Liver (tissue), 9 donors: ENCODE results near the gene SFPQ. TPM values are rescaled to one million over a fixed set of nuclear protein-coding genes. Genes with fewer than 3 reads are reported as not detected.

Experiments used
- DNase-seq: peaks from one replicate; pipeline ENCODE4 v3.0.0-alpha.2; 2017; ENCODE audit warnings: low spot score
- H3K27ac ChIP-seq, 2 donors: one replicate each; pipeline ENCODE4 v1.7.0; 2013; ENCODE audit warnings: inconsistent platforms in 2 of 2, low read length in 2 of 2, control low read depth in 1 of 2, low read depth in 1 of 2, mild to moderate bottlenecking in 1 of 2
- H3K27me3 ChIP-seq, 4 donors: one replicate each; pipeline versions ENCODE4 v1.6.1 to v1.7.0; 2013; ENCODE audit warnings: low read length in 3 of 4, inconsistent platforms in 1 of 4, mild to moderate bottlenecking in 1 of 4, moderate library complexity in 1 of 4; ENCODE audit not compliant: control insufficient read depth in 4 of 4, insufficient read depth in 4 of 4
- H3K36me3 ChIP-seq, 4 donors: one replicate each; pipeline versions ENCODE4 v1.6.1 to v1.7.0; 2013; ENCODE audit warnings: low read length in 3 of 4, mild to moderate bottlenecking in 3 of 4, low read depth in 1 of 4, moderate library complexity in 1 of 4; ENCODE audit not compliant: control insufficient read depth in 4 of 4, insufficient read depth in 3 of 4
- H3K4me1 ChIP-seq, 4 donors: one replicate each; pipeline versions ENCODE4 v1.6.1 to v1.7.0; 2013; ENCODE audit warnings: low read length in 3 of 4, mild to moderate bottlenecking in 3 of 4, moderate library complexity in 1 of 4; ENCODE audit not compliant: control insufficient read depth in 4 of 4, insufficient read depth in 4 of 4
- H3K4me3 ChIP-seq, 3 donors: one replicate each; pipeline versions ENCODE4 v1.6.1 to v1.7.0; 2013; ENCODE audit warnings: low read length in 3 of 3, control low read depth in 1 of 3, low read depth in 1 of 3, mild to moderate bottlenecking in 1 of 3
- H3K9ac ChIP-seq, 2 donors: one replicate each; pipeline ENCODE4 v1.7.0; 2013; ENCODE audit warnings: low read length in 2 of 2, mild to moderate bottlenecking in 2 of 2, moderate library complexity in 2 of 2, control low read depth in 1 of 2, low read depth in 1 of 2
- H3K9me3 ChIP-seq, 4 donors: one replicate each; pipeline versions ENCODE4 v1.6.1 to v1.7.0; 2013; ENCODE audit warnings: low read length in 3 of 4; ENCODE audit not compliant: control insufficient read depth in 4 of 4
- EGR1 ChIP-seq, 2 donors: IDR thresholded peaks; 2 replicates each; pipeline ENCODE4 v1.6.1; 2016 to 2018; ENCODE audit warnings: antibody characterized with exemption in 2 of 2, low read depth in 2 of 2
- FOXA1 ChIP-seq: IDR thresholded peaks from 2 replicates; pipeline ENCODE4 v1.6.1; 2016; ENCODE audit warnings: antibody characterized with exemption
- FOXA2 ChIP-seq: IDR thresholded peaks from 2 replicates; pipeline ENCODE4 v1.6.1; 2016; ENCODE audit warnings: antibody characterized with exemption
- GABPA ChIP-seq, 2 donors: IDR thresholded peaks in 1 of 2; conservative IDR thresholded peaks in 1 of 2; 2 replicates each; pipeline ENCODE4 v1.6.1; 2016; ENCODE audit warnings: antibody characterized with exemption in 2 of 2, mild to moderate bottlenecking in 1 of 2, moderate library complexity in 1 of 2
- HNF4A ChIP-seq, 2 donors: conservative IDR thresholded peaks; 2 replicates each; pipeline ENCODE4 v1.6.1; 2016; ENCODE audit warnings: antibody characterized with exemption in 2 of 2, mild to moderate bottlenecking in 2 of 2
- HNF4G ChIP-seq: IDR thresholded peaks from 2 replicates; pipeline ENCODE4 v1.6.1; 2016; ENCODE audit warnings: antibody characterized with exemption
- JUND ChIP-seq, 2 donors: IDR thresholded peaks; 2 replicates each; pipeline ENCODE4 v1.6.1; 2016; ENCODE audit warnings: antibody characterized with exemption in 2 of 2
- MAX ChIP-seq: IDR thresholded peaks from 2 replicates; pipeline ENCODE4 v1.6.1; 2016; ENCODE audit warnings: antibody characterized with exemption
- NR2F2 ChIP-seq: IDR thresholded peaks from 2 replicates; pipeline ENCODE4 v1.6.1; 2016; ENCODE audit warnings: antibody characterized with exemption
- RAD21 ChIP-seq, 2 donors: IDR thresholded peaks; 2 replicates each; pipeline ENCODE4 v1.6.1; 2016; ENCODE audit warnings: antibody characterized with exemption in 2 of 2, mild to moderate bottlenecking in 2 of 2
- RXRA ChIP-seq, 2 donors: IDR thresholded peaks; 2 replicates each; pipeline ENCODE4 v1.6.1; 2017 to 2018; ENCODE audit warnings: antibody characterized with exemption in 2 of 2, mild to moderate bottlenecking in 1 of 2
- SP1 ChIP-seq: IDR thresholded peaks from 2 replicates; pipeline ENCODE4 v1.6.1; 2018; ENCODE audit warnings: antibody characterized with exemption, mild to moderate bottlenecking
- TAF1 ChIP-seq: conservative IDR thresholded peaks from 2 replicates; pipeline ENCODE4 v1.6.1; 2016; ENCODE audit warnings: antibody characterized with exemption, mild to moderate bottlenecking
- YY1 ChIP-seq: IDR thresholded peaks from 2 replicates; pipeline ENCODE4 v1.6.1; 2016; ENCODE audit warnings: antibody characterized with exemption, mild to moderate bottlenecking
- WGBS: extraction: QIAGEN DNeasy Blood & Tissue Kit; methylation state at CpG from one replicate; pipeline ENCODE4 v1.1.7; 2013; 5-methylcytosine and 5-hydroxymethylcytosine counted together
- polyA plus RNA-seq, 2 donors: library from polyadenylated mRNA; stranded (reverse) in 1 of 2; unstranded in 1 of 2; fragments of 200-250 nt in 1 of 2; fragments of >200 nt in 1 of 2; fragmentation: Nextera tagmentation in 1 of 2; extraction: Ambion mirVana in 1 of 2; gene quantifications; one replicate each; pipeline versions ENCODE4 v1.2.1 to v1.2.3, GENCODE V29; 2013 to 2015
- total RNA-seq, 2 donors: library from RNA; depleted of rRNA; stranded (reverse); fragments of >200 nt; gene quantifications; one replicate each; pipeline ENCODE4 v1.2.3, GENCODE V29; 2014
- TF ChIP-seq, protein P1 (sequence below): IDR thresholded peaks from 2 replicates; pipeline ENCODE4 v1.6.1; 2016; ENCODE audit warnings: antibody characterized with exemption
- TF ChIP-seq, protein P2 (sequence below): IDR thresholded peaks from 2 replicates; pipeline ENCODE4 v1.6.1; 2016; ENCODE audit warnings: antibody characterized with exemption
- TF ChIP-seq, protein P3 (sequence below): fragments of 150-350 bp; IDR thresholded peaks from 2 replicates; pipeline ENCODE4 v1.5.1; 2017; ENCODE audit warnings: improper control_type of control experiment, low read depth, low read length; ENCODE audit not compliant: missing input control
- TF ChIP-seq, protein P4 (sequence below): IDR thresholded peaks from 2 replicates; pipeline ENCODE4 v1.6.1; 2016; ENCODE audit warnings: antibody characterized with exemption, mild to moderate bottlenecking
- donor health status: healthy.
- donor health status: healthy.
- donor health status: healthy.
- donor health status: healthy.
- donor health status: healthy.

SFPQ gene
- total and polyA plus RNA-seq, 4 donors: 29.7 to 173 (median 66.2) TPM

DNA sequence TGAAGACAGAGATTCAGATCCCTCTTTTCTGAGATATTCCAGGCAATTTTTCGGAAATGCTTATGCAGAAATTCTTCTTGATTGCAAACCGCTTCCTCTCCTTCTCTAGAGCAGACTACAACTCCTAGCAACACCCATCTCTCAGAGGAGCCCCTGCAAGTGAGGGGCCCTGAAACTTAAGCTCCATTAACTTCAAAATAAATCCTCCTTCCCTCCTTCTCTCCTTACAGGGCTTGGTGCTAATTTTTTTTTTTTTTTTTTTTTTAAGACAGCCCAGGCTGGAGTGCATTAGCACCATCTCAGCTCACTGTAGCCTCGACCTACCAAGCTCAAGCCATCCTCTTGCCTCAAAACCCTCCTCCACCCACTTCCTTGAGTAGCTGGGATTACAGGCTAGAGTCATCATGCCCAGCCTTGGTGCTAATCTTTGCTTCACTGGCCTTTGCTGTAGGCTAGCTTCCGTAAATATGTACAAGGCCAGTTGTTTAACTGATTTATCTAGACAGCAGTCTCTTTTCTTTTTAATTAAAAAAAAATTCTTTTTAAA lies 30.2 kb upstream of the SFPQ start:
- Histone ChIP-seq H3K4me1 (no peaks in the 10 kb centered on the region), H3K9ac (no peak overlapping the region), H3K9me3 (no peaks in the 10 kb centered on the region), H3K36me3 (no peaks in the 10 kb centered on the region), H3K4me3 (no peak overlapping the region), H3K27ac (no peak overlapping the region), H3K27me3 (no peaks in the 10 kb centered on the region)
- no peak for TF ChIP-seq JUND (IDR thresholded peaks at IDR 0.05)
- TF ChIP-seq EGR1 (IDR thresholded peaks at IDR 0.05; ENCODE audit: low read depth in 2 of 2): no peak
- TF ChIP-seq SP1: no peak
- no peak for TF ChIP-seq MAX
- no peak for TF ChIP-seq RAD21 (IDR thresholded peaks at IDR 0.05)
- TF ChIP-seq, protein P1, sequence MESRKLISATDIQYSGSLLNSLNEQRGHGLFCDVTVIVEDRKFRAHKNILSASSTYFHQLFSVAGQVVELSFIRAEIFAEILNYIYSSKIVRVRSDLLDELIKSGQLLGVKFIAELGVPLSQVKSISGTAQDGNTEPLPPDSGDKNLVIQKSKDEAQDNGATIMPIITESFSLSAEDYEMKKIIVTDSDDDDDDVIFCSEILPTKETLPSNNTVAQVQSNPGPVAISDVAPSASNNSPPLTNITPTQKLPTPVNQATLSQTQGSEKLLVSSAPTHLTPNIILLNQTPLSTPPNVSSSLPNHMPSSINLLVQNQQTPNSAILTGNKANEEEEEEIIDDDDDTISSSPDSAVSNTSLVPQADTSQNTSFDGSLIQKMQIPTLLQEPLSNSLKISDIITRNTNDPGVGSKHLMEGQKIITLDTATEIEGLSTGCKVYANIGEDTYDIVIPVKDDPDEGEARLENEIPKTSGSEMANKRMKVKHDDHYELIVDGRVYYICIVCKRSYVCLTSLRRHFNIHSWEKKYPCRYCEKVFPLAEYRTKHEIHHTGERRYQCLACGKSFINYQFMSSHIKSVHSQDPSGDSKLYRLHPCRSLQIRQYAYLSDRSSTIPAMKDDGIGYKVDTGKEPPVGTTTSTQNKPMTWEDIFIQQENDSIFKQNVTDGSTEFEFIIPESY: no peak
- no peak for TF ChIP-seq RXRA (IDR thresholded peaks at IDR 0.05)
- TF ChIP-seq NR2F2: no peak
- no peak for TF ChIP-seq GABPA (IDR thresholded peaks at IDR 0.05 in 1 of 2, conservative IDR thresholded peaks at IDR 0.05 in 1 of 2)
- no peak for TF ChIP-seq TAF1
- TF ChIP-seq FOXA2: no peak
- no peak for TF ChIP-seq HNF4G
- no peak for TF ChIP-seq YY1
- TF ChIP-seq, protein P2, sequence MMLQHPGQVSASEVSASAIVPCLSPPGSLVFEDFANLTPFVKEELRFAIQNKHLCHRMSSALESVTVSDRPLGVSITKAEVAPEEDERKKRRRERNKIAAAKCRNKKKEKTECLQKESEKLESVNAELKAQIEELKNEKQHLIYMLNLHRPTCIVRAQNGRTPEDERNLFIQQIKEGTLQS: no peak
- no peak for TF ChIP-seq FOXA1
- TF ChIP-seq, protein P3, sequence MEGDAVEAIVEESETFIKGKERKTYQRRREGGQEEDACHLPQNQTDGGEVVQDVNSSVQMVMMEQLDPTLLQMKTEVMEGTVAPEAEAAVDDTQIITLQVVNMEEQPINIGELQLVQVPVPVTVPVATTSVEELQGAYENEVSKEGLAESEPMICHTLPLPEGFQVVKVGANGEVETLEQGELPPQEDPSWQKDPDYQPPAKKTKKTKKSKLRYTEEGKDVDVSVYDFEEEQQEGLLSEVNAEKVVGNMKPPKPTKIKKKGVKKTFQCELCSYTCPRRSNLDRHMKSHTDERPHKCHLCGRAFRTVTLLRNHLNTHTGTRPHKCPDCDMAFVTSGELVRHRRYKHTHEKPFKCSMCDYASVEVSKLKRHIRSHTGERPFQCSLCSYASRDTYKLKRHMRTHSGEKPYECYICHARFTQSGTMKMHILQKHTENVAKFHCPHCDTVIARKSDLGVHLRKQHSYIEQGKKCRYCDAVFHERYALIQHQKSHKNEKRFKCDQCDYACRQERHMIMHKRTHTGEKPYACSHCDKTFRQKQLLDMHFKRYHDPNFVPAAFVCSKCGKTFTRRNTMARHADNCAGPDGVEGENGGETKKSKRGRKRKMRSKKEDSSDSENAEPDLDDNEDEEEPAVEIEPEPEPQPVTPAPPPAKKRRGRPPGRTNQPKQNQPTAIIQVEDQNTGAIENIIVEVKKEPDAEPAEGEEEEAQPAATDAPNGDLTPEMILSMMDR: no peak
- WGBS: 85% methylated on average over 4 of the region's 4 CpGs
- DNase-seq: no peak

GRCh38 chr1:35222322-35223083 lies 29.6 kb upstream of the SFPQ start:
- no peak for DNase-seq

More at GRCh38 chr1:35222322-35223083, 29.6 kb upstream of the SFPQ start:
- Histone ChIP-seq H3K4me3 (no peak overlapping the region), H3K4me1 (no peaks in the 10 kb centered on the region), H3K27ac (no peak overlapping the region), H3K27me3 (no peaks in the 10 kb centered on the region), H3K36me3 (no peaks in the 10 kb centered on the region), H3K9ac (no peak overlapping the region), H3K9me3 (no peaks in the 10 kb centered on the region)
- TF ChIP-seq MAX: no peak
- TF ChIP-seq RAD21 (IDR thresholded peaks at IDR 0.05): no peak
- TF ChIP-seq, protein P1: no peak
- TF ChIP-seq HNF4A (conservative IDR thresholded peaks at IDR 0.05): no peak
- no peak for TF ChIP-seq TAF1
- no peak for TF ChIP-seq FOXA2
- no peak for TF ChIP-seq SP1
- no peak for TF ChIP-seq YY1
- no peak for TF ChIP-seq NR2F2
- TF ChIP-seq GABPA (IDR thresholded peaks at IDR 0.05 in 1 of 2, conservative IDR thresholded peaks at IDR 0.05 in 1 of 2): no peak
- TF ChIP-seq, protein P4, sequence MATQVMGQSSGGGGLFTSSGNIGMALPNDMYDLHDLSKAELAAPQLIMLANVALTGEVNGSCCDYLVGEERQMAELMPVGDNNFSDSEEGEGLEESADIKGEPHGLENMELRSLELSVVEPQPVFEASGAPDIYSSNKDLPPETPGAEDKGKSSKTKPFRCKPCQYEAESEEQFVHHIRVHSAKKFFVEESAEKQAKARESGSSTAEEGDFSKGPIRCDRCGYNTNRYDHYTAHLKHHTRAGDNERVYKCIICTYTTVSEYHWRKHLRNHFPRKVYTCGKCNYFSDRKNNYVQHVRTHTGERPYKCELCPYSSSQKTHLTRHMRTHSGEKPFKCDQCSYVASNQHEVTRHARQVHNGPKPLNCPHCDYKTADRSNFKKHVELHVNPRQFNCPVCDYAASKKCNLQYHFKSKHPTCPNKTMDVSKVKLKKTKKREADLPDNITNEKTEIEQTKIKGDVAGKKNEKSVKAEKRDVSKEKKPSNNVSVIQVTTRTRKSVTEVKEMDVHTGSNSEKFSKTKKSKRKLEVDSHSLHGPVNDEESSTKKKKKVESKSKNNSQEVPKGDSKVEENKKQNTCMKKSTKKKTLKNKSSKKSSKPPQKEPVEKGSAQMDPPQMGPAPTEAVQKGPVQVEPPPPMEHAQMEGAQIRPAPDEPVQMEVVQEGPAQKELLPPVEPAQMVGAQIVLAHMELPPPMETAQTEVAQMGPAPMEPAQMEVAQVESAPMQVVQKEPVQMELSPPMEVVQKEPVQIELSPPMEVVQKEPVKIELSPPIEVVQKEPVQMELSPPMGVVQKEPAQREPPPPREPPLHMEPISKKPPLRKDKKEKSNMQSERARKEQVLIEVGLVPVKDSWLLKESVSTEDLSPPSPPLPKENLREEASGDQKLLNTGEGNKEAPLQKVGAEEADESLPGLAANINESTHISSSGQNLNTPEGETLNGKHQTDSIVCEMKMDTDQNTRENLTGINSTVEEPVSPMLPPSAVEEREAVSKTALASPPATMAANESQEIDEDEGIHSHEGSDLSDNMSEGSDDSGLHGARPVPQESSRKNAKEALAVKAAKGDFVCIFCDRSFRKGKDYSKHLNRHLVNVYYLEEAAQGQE: no peak
- TF ChIP-seq JUND (IDR thresholded peaks at IDR 0.05): no peak
- TF ChIP-seq HNF4G: no peak
- TF ChIP-seq FOXA1: no peak
- WGBS: 70% methylated on average over 6 of the region's 6 CpGs
